SU-DHL-6 (cell line): Measurements from ENCODE around the gene PHKA2.

Experiments used
- H2AFZ ChIP-seq: fragments of 200-600 bp; sonication (generic); 2 replicates; pipeline ENCODE4 v1.6.1; 2014; ENCODE audit warnings: low read depth, mild to moderate bottlenecking, moderate library complexity, mixed read lengths, antibody characterized with exemption, low read length; ENCODE audit not compliant: severe bottlenecking
- H3F3A ChIP-seq: fragments of 200-600 bp; shearing (Covaris generic); 2 replicates; pipeline ENCODE4 v1.6.0; 2016; ENCODE audit warnings: antibody characterized with exemption, mild to moderate bottlenecking; ENCODE audit not compliant: insufficient read depth
- H3K27ac ChIP-seq: fragments of 200-600 bp; sonication (generic); 2 replicates; pipeline ENCODE4 v1.5.1; 2016; ENCODE audit warnings: low read depth, mild to moderate bottlenecking, low read length, moderate library complexity, mixed read lengths
- H3K27me3 ChIP-seq: fragments of 200-600 bp; sonication (generic), shearing (Covaris generic); 2 replicates; pipeline ENCODE4 v1.6.0; 2014; ENCODE audit warnings: mild to moderate bottlenecking, low read length
- H3K36me3 ChIP-seq: fragments of 200-600 bp; sonication (generic); 2 replicates; pipeline ENCODE4 v1.6.1; 2014; ENCODE audit warnings: mild to moderate bottlenecking, low read length, mixed read lengths
- H3K4me2 ChIP-seq: fragments of 300-600, 200-600 bp; shearing (Covaris generic), sonication (generic); 2 replicates; pipeline ENCODE4 v1.6.0; 2014; ENCODE audit warnings: low read length, low read depth, mild to moderate bottlenecking; ENCODE audit not compliant: poor library complexity, severe bottlenecking
- H3K4me3 ChIP-seq: fragments of 200-600 bp; sonication (generic); 2 replicates; pipeline ENCODE4 v1.5.1; 2014; ENCODE audit warnings: antibody characterized with exemption, low read length, mild to moderate bottlenecking, mixed read lengths; ENCODE audit not compliant: insufficient read depth, poor library complexity, severe bottlenecking
- H3K79me2 ChIP-seq: fragments of 200-600 bp; sonication (generic); 2 replicates; pipeline ENCODE4 v1.6.1; 2014; ENCODE audit warnings: mild to moderate bottlenecking, low read length, moderate library complexity; ENCODE audit not compliant: insufficient read depth
- H3K9ac ChIP-seq: fragments of 200-600 bp; sonication (generic); 2 replicates; pipeline ENCODE4 v1.7.0; 2014; ENCODE audit warnings: mild to moderate bottlenecking, low read length
- H3K9me2 ChIP-seq: fragments of 200-600 bp; sonication (generic); replicated peaks from 2 replicates; pipeline ENCODE4 v1.6.1; 2014; ENCODE audit warnings: low read length; ENCODE audit not compliant: insufficient read depth
- H3K9me3 ChIP-seq: fragments of 200-600 bp; sonication (generic); 2 replicates; pipeline ENCODE4 v1.6.1; 2014; ENCODE audit warnings: low read length, mixed read lengths; ENCODE audit not compliant: insufficient read depth
- H4K20me1 ChIP-seq: fragments of 200-600 bp; sonication (generic); 2 replicates; pipeline ENCODE4 v1.6.1; 2014; ENCODE audit warnings: low read depth, mild to moderate bottlenecking, antibody characterized with exemption, low read length, moderate library complexity, mixed read lengths
- EZH2phosphoT487 ChIP-seq: fragments of 200-600 bp; sonication (generic), shearing (Covaris generic); conservative IDR thresholded peaks from 2 replicates; pipeline ENCODE4 v1.6.1; 2018; ENCODE audit warnings: mild to moderate bottlenecking, antibody characterized with exemption, low read length, moderate library complexity, mixed read lengths
- TF ChIP-seq, protein P1 (sequence below): fragments of 200-600 bp; sonication (generic); IDR thresholded peaks from one replicate; pipeline ENCODE4 v1.5.1; 2017; ENCODE audit warnings: antibody characterized with exemption, mild to moderate bottlenecking, low read length, moderate library complexity; ENCODE audit not compliant: insufficient read depth, poor library complexity, severe bottlenecking

The PHKA2 gene

DNA sequence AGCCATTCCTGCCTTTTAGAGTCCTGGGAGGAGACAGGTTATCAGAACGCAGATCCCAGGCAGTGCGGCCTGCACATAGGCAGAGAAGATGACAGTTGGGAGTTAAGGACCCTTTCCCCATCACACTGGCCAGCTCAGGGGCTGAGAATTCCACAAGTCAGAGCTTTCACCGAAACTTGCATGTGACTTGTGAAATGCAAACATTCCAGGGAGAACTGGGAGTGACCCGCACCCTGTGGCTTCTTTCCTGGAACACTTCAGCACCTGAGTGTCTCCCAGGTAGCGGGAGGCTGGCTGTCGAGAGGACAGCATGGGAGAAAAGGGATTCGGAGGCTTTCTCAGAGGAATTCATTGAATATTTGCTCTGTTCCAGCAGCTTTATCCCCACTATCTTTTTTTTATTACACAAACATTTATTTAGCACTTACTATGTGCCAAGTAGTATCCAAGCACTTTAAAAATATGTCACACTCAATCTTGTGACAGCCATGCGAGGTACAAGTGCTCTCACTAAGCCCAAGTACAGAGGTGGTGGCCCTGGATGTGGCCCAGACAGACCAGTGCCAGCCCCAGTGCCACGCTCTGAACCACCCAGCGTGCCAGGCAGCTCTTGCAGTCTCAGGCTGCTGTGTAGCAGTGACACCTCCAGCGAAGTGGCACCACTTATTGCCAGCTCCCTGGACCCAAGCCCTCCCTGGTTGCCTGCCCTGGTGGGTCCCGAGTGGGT, 100.5 kb downstream of the PHKA2 start:
- no peak for TF ChIP-seq EZH2phosphoT487
- TF ChIP-seq, protein P1, sequence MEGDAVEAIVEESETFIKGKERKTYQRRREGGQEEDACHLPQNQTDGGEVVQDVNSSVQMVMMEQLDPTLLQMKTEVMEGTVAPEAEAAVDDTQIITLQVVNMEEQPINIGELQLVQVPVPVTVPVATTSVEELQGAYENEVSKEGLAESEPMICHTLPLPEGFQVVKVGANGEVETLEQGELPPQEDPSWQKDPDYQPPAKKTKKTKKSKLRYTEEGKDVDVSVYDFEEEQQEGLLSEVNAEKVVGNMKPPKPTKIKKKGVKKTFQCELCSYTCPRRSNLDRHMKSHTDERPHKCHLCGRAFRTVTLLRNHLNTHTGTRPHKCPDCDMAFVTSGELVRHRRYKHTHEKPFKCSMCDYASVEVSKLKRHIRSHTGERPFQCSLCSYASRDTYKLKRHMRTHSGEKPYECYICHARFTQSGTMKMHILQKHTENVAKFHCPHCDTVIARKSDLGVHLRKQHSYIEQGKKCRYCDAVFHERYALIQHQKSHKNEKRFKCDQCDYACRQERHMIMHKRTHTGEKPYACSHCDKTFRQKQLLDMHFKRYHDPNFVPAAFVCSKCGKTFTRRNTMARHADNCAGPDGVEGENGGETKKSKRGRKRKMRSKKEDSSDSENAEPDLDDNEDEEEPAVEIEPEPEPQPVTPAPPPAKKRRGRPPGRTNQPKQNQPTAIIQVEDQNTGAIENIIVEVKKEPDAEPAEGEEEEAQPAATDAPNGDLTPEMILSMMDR, result no peak
- no peaks in the 10 kb centered on the region for H3K79me2 ChIP-seq
- no peaks in the 10 kb centered on the region for H3K9me3 ChIP-seq
- H3K27ac ChIP-seq, result no peak overlapping the region
- no peak overlapping the region for H3K4me2 ChIP-seq
- H4K20me1 ChIP-seq, result no peaks in the 10 kb centered on the region
- no peaks in the 10 kb centered on the region for H3K36me3 ChIP-seq
- H3K9ac ChIP-seq, result no peak overlapping the region
- no peaks in the 10 kb centered on the region for H3K27me3 ChIP-seq
- H3F3A ChIP-seq, result no peaks in the 10 kb centered on the region
- H2AFZ ChIP-seq, result no peak overlapping the region
- no peaks in the 10 kb centered on the region for H3K9me2 ChIP-seq
- no peak overlapping the region for H3K4me3 ChIP-seq

DNA sequence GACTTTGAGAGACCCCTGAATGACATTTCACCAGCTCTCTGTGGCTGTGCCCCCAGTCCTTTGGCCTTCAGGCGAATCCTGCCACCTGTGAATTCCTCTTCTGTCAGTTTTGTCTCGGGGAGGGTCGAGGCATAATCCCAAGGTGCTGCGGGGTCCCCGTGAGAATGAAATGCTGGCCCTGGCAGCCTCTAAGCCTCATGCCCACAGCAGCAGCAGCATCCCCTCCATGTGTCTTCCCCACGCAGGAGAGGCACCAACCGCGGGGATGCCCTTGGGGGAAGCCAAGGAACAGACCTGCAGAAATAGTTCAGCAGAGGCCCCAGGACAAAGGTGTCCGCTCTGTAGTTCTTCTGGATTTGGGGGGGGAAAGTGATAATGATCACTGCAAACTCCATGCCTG, 104.8 kb downstream of the PHKA2 start:
- no peaks in the 10 kb centered on the region for H3K27me3 ChIP-seq
- H3K9me2 ChIP-seq, result no peaks in the 10 kb centered on the region
- TF ChIP-seq, protein P1, result no peak
- no peak for TF ChIP-seq EZH2phosphoT487
- H2AFZ ChIP-seq, result no peak overlapping the region
- no peak overlapping the region for H3K4me2 ChIP-seq
- H4K20me1 ChIP-seq, result no peaks in the 10 kb centered on the region
- no peak overlapping the region for H3K4me3 ChIP-seq
- no peak overlapping the region for H3K27ac ChIP-seq
- H3K9ac ChIP-seq, result no peak overlapping the region
- no peaks in the 10 kb centered on the region for H3F3A ChIP-seq
- no peaks in the 10 kb centered on the region for H3K36me3 ChIP-seq
- no peaks in the 10 kb centered on the region for H3K9me3 ChIP-seq
- no peaks in the 10 kb centered on the region for H3K79me2 ChIP-seq

DNA sequence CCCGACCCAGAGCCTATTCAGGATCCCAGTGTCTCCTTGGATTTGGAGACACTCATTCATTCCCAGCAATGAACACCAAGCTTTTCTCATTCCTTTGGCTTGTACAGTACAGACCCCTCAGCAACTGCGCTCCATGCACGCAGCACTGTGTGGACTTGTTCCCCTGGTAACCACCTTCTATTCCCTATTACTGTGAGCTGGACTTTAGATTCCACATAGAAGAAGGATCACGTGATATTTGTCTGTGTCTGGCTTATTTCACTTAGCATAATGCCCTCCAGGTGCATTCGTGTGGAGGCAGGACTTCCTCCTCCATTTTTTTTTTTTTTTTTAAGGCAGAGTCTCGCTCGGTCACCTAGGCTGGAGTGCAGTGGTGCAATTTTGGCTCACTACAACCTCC, 106.4 kb downstream of the PHKA2 start:
- H3K27me3 ChIP-seq, result no peaks in the 10 kb centered on the region
- H3K36me3 ChIP-seq, result no peaks in the 10 kb centered on the region
- H3K4me2 ChIP-seq, result no peak overlapping the region
- no peak overlapping the region for H3K27ac ChIP-seq
- no peak overlapping the region for H2AFZ ChIP-seq
- no peaks in the 10 kb centered on the region for H3K9me3 ChIP-seq
- TF ChIP-seq, protein P1, result no peak
- H3K9ac ChIP-seq, result no peak overlapping the region
- H4K20me1 ChIP-seq, result no peaks in the 10 kb centered on the region
- H3K79me2 ChIP-seq, result no peaks in the 10 kb centered on the region
- H3K4me3 ChIP-seq, result no peak overlapping the region
- no peaks in the 10 kb centered on the region for H3K9me2 ChIP-seq
- no peaks in the 10 kb centered on the region for H3F3A ChIP-seq
